CD14-positive monocyte (primary cell): Measurements from ENCODE around the gene KIF25. TPM values are rescaled to one million over a fixed set of nuclear protein-coding genes. Genes with fewer than 3 reads are reported as not detected.

Experiments used
- DNase-seq, 3 donors: peaks; one replicate each; pipeline ENCODE4 v3.0.0-alpha.2; 2011 to 2022
- H2AFZ ChIP-seq: 2 replicates; pipeline ENCODE4 v1.6.0; 2012; ENCODE audit warnings: mild to moderate bottlenecking, low read depth, low read length, inconsistent platforms; ENCODE audit not compliant: insufficient read depth, poor library complexity, severe bottlenecking
- H3K27ac ChIP-seq, 2 donors: 1 replicate in 1 of 2; 2 replicates in 1 of 2; pipeline ENCODE4 v1.5.1; 2012 to 2013; ENCODE audit warnings: low read length in 2 of 2, control low read depth in 1 of 2, inconsistent platforms in 1 of 2, low read depth in 1 of 2, mild to moderate bottlenecking in 1 of 2
- H3K27me3 ChIP-seq, 2 donors: one replicate each; pipeline versions ENCODE4 v1.6.0 to v1.6.1; 2011 to 2013; ENCODE audit warnings: low read length in 2 of 2; ENCODE audit not compliant: control insufficient read depth in 2 of 2, insufficient read depth in 2 of 2
- H3K36me3 ChIP-seq, 2 donors: replicated peaks in 1 of 2; 1 replicate in 1 of 2; 2 replicates in 1 of 2; pipeline versions ENCODE4 v1.5.1 to v1.6.1; 2012 to 2013; ENCODE audit warnings: low read length in 2 of 2, control low read depth in 1 of 2, inconsistent platforms in 1 of 2, mild to moderate bottlenecking in 1 of 2; ENCODE audit not compliant: insufficient read depth in 2 of 2, control insufficient read depth in 1 of 2
- H3K4me1 ChIP-seq, 2 donors: 1 replicate in 1 of 2; 2 replicates in 1 of 2; pipeline versions ENCODE4 v1.5.1 to v1.6.1; 2012 to 2013; ENCODE audit warnings: low read length in 2 of 2, control low read depth in 1 of 2, inconsistent platforms in 1 of 2, mild to moderate bottlenecking in 1 of 2, moderate library complexity in 1 of 2; ENCODE audit not compliant: insufficient read depth in 2 of 2, control insufficient read depth in 1 of 2
- H3K4me2 ChIP-seq: replicated peaks from 2 replicates; pipeline ENCODE3; 2012; ENCODE audit warnings: low read length, moderate library complexity, mild to moderate bottlenecking; ENCODE audit not compliant: poor library complexity, severe bottlenecking; ENCODE audit errors: extremely low read depth
- H3K4me3 ChIP-seq, 3 experiments: fragments of 200-600 bp in 1 of 3; sonication (generic) in 1 of 3; replicated peaks in 1 of 3; 1 replicate in 2 of 3; 2 replicates in 1 of 3; pipeline ENCODE4 v1.5.1; 2011 to 2013; ENCODE audit warnings: low read length in 3 of 3, mild to moderate bottlenecking in 3 of 3, control low read depth in 2 of 3, low read depth in 2 of 3, inconsistent platforms in 1 of 3, moderate library complexity in 1 of 3
- H3K79me2 ChIP-seq: 2 replicates; pipeline ENCODE4 v1.6.0; 2012; ENCODE audit warnings: mild to moderate bottlenecking, control low read depth, inconsistent platforms, low read length, moderate library complexity; ENCODE audit not compliant: insufficient read depth
- H3K9ac ChIP-seq: 2 replicates; pipeline ENCODE4 v1.6.0; 2017; ENCODE audit warnings: low read length, mild to moderate bottlenecking; ENCODE audit not compliant: insufficient read depth, poor library complexity, severe bottlenecking
- H3K9me3 ChIP-seq, 2 donors: replicated peaks in 1 of 2; 1 replicate in 1 of 2; 2 replicates in 1 of 2; pipeline versions ENCODE4 v1.5.1 to v1.6.1; 2012 to 2013; ENCODE audit warnings: low read length in 2 of 2, control low read depth in 1 of 2; ENCODE audit not compliant: control insufficient read depth in 1 of 2, insufficient read depth in 1 of 2
- H4K20me1 ChIP-seq: 2 replicates; pipeline ENCODE4 v1.6.0; 2012; ENCODE audit warnings: mild to moderate bottlenecking, low read length, control low read depth, moderate library complexity; ENCODE audit not compliant: insufficient read depth
- H3K27ac Mint-ChIP-seq, 7 donors: one replicate each; pipeline ENCODE4 v1.8.0; 2020; ENCODE audit warnings: mild to moderate bottlenecking in 7 of 7, mixed read lengths in 7 of 7, moderate library complexity in 6 of 7, inconsistent platforms in 2 of 7
- H3K27me3 Mint-ChIP-seq, 3 donors: one replicate each; pipeline ENCODE4 v1.8.0; 2021 to 2022; ENCODE audit warnings: low read depth in 3 of 3, mild to moderate bottlenecking in 3 of 3, mixed read lengths in 3 of 3, moderate library complexity in 3 of 3, inconsistent platforms in 1 of 3
- H3K36me3 Mint-ChIP-seq, 2 donors: one replicate each; pipeline ENCODE4 v1.8.0; 2020; ENCODE audit warnings: mixed read lengths in 2 of 2, inconsistent platforms in 1 of 2, mild to moderate bottlenecking in 1 of 2
- H3K4me1 Mint-ChIP-seq: one replicate; pipeline ENCODE4 v1.8.0; 2020; ENCODE audit warnings: mild to moderate bottlenecking, mixed read lengths
- H3K4me3 Mint-ChIP-seq, 2 donors: one replicate each; pipeline ENCODE4 v1.8.0; 2020; ENCODE audit warnings: mild to moderate bottlenecking in 2 of 2, mixed read lengths in 2 of 2, moderate library complexity in 1 of 2
- H3K9me3 Mint-ChIP-seq, 7 donors: one replicate each; pipeline ENCODE4 v1.8.0; 2020 to 2022; ENCODE audit warnings: mixed read lengths in 7 of 7, mild to moderate bottlenecking in 6 of 7, moderate library complexity in 6 of 7, inconsistent platforms in 2 of 7
- WGBS: methylation state at CpG from one replicate; pipeline ENCODE4 v1.1.5; 2013; ENCODE audit warnings: missing lambda C conversion rate; ENCODE audit not compliant: insufficient coverage; 5-methylcytosine and 5-hydroxymethylcytosine counted together
- intact Hi-C, 2 donors: fragments of 100-400 bp; cut with micrococcal nuclease; formaldehyde crosslinking; loops; one replicate each; pipeline versions ENCODE4 v1.15.0 to v1.15.1; 2023
- polyA plus RNA-seq, 3 donors: library from polyadenylated mRNA; depleted of rRNA in 1 of 3; unstranded in 2 of 3; stranded (reverse) in 1 of 3; fragments of 300-500 nt in 2 of 3; fragments of >200 nt in 1 of 3; fragmentation: Illumina TruSeq in 2 of 3; gene quantifications; 1 replicate in 2 of 3; 2 replicates in 1 of 3; pipeline ENCODE4 v1.2.3, GENCODE V29; 2012 to 2021
- TF ChIP-seq, protein P1 (sequence below): fragments of 200-600 bp; IDR thresholded peaks from one replicate; pipeline ENCODE4 v1.8.0; 2022; ENCODE audit warnings: antibody characterized with exemption, mild to moderate bottlenecking

KIF25 gene
- polyA plus RNA-seq, 3 donors = not detected

DNA sequence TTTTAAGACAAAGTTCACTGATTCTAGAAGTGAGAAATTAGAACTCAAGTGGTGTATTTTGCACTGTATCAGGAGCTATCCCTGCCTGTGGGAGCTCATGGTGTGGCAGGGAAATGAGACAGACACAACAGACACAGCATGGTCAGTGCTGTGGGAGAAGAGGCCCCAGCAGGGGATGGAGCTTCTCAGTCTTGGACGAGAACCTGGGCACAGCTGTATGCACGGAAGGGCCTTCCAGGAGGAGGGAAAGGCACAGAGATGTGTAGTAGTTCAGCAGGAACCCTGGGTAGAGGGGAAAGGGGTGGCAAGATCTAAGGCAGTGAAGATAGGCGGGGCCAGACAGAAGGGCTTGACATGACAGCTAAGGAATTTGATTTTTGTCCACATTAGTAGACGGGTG is 48.8 kb upstream of the KIF25 start:
- Mint-ChIP-seq H3K4me1 (no peaks in the 10 kb centered on the region), H3K27me3 (peaks cover 2 to 3% (median 2%) of the 10 kb centered on the region in 3 donors), H3K36me3 (no peaks in the 10 kb centered on the region), H3K9me3 (peaks cover 0 to 6% (median 2%) of the 10 kb centered on the region in 7 donors), H3K27ac (no peak overlapping the region), H3K4me3 (no peak overlapping the region)
- intact Hi-C loops = no loop called here
- H3K9ac ChIP-seq = no peak overlapping the region
- H3K4me3 ChIP-seq = no peak overlapping the region
- no peak overlapping the region for H3K4me2 ChIP-seq
- H3K27ac ChIP-seq = no peak overlapping the region
- TF ChIP-seq, protein P1, sequence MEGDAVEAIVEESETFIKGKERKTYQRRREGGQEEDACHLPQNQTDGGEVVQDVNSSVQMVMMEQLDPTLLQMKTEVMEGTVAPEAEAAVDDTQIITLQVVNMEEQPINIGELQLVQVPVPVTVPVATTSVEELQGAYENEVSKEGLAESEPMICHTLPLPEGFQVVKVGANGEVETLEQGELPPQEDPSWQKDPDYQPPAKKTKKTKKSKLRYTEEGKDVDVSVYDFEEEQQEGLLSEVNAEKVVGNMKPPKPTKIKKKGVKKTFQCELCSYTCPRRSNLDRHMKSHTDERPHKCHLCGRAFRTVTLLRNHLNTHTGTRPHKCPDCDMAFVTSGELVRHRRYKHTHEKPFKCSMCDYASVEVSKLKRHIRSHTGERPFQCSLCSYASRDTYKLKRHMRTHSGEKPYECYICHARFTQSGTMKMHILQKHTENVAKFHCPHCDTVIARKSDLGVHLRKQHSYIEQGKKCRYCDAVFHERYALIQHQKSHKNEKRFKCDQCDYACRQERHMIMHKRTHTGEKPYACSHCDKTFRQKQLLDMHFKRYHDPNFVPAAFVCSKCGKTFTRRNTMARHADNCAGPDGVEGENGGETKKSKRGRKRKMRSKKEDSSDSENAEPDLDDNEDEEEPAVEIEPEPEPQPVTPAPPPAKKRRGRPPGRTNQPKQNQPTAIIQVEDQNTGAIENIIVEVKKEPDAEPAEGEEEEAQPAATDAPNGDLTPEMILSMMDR = no peak
- no peaks in the 10 kb centered on the region for H3K27me3 ChIP-seq
- H3K9me3 ChIP-seq = peaks cover 0 to 4% of the 10 kb centered on the region in 2 donors
- H3K79me2 ChIP-seq = no peaks in the 10 kb centered on the region
- no peaks in the 10 kb centered on the region for H3K4me1 ChIP-seq
- 95% methylated on average over 4 of the region's 4 CpGs for WGBS
- DNase-seq = no peak
- H4K20me1 ChIP-seq = no peaks in the 10 kb centered on the region
- H3K36me3 ChIP-seq = no peaks in the 10 kb centered on the region
- no peak overlapping the region for H2AFZ ChIP-seq

DNA sequence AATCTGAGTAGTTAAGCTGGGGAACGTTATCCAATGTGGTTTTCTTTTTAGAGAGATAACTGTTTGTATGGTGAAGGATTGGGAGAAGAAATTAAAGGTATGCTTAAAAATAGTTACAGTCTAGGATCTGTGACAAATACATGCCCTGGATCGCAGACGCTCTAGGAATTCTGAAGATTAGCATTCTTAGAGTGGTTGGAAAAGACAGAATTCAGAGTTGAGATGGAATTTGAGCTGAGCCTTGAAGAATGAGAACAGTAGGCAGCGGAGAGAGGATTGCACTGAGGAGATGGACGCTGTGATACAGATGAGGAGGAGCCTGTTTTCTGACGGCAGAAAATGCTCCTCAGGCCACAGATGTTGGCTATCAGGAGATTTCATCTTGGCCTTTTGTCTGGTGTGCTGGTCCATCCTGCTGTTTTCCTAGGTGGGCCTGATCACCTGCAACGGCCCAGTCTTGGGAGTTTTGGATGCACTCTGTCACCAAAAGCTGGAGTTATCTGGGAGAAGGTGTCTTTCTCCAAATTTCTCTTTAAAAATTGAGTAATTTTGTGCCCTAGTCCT is 48.3 kb upstream of the KIF25 start:
- H3K9me3 Mint-ChIP-seq = peaks cover 0 to 6% (median 2%) of the 10 kb centered on the region in 7 donors
- Histone ChIP-seq H3K36me3 (no peaks in the 10 kb centered on the region), H3K4me1 (no peaks in the 10 kb centered on the region), H3K27ac (no peak overlapping the region), H3K27me3 (no peaks in the 10 kb centered on the region), H3K4me3 (no peak overlapping the region), H3K9me3 (peaks cover 0 to 4% of the 10 kb centered on the region in 2 donors), H3K79me2 (no peaks in the 10 kb centered on the region), H3K9ac (no peak overlapping the region), H4K20me1 (no peaks in the 10 kb centered on the region), H2AFZ (no peak overlapping the region), H3K4me2 (no peak overlapping the region)
- peaks cover 2 to 3% (median 2%) of the 10 kb centered on the region in 3 donors for H3K27me3 Mint-ChIP-seq
- TF ChIP-seq, protein P1 = no peak
- H3K4me3 Mint-ChIP-seq = no peak overlapping the region
- no peaks in the 10 kb centered on the region for H3K36me3 Mint-ChIP-seq
- 95% methylated on average over 4 of the region's 7 CpGs for WGBS
- no peaks in the 10 kb centered on the region for H3K4me1 Mint-ChIP-seq
- no peak for DNase-seq
- H3K27ac Mint-ChIP-seq = no peak overlapping the region
- intact Hi-C loops = no loop called here
